Measurements from ENCODE around the gene CCDC14. TPM values are rescaled to one million over a fixed set of nuclear protein-coding genes. Genes with fewer than 3 reads are reported as not detected.

Gene CCDC14
- total and polyA plus RNA-seq, 4 donors = 3.7 to 32.5 (median 14.7) TPM

DNA sequence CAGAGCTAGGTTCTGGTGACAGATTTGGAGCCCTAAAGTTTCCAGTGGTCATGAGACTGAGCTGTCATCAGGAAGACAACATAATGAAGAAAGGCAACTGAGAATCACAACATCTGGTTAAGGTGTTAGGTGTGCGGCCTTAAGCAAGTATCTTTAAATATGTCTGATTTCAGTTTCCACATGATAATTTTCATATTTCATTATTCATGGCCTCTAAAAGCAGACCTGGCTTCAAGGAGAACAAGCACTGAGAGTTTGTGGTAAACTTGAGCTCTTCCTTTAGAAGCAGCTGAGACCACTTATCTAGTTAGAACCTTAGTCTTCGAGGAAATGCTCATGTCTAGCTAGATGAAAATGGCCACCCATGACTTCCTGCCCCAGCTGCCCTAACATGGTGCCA, 51.2 kb downstream of the CCDC14 start (continued):
- TF ChIP-seq RXRA (IDR thresholded peaks at IDR 0.05) = no peak

DNA sequence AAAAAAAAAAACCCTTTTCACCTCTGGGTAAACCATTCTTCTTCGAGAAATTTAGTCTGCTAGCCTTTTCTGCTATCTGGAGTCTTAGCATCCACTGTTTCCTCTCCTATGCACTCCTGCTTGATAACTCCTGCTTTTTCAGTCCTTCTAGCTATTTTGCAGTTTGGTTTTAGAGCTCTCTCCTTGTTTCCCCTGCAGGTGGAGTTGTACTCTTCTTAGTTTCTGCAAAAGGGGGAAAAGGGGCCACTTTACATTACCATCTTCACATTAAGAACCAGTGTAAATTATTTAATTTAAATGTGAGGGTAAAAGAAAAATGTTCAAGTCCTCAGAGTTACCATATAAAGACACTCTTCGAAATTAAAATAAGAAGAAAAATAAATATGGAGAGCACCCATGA, 53.3 kb downstream of the CCDC14 start:
- no peaks in the 10 kb centered on the region for H3K36me3 ChIP-seq (ENCODE audit: control insufficient read depth in 4 of 4, insufficient read depth in 3 of 4, low read depth in 1 of 4, low read length in 3 of 4)
- H3K9ac ChIP-seq (ENCODE audit: low read depth in 1 of 2, low read length in 2 of 2) = no peak overlapping the region
- DNase-seq (ENCODE audit: low spot score) = no peak
- no peaks in the 10 kb centered on the region for H3K4me1 ChIP-seq (ENCODE audit: control insufficient read depth in 4 of 4, insufficient read depth in 4 of 4, low read length in 3 of 4)
- H3K27ac ChIP-seq (ENCODE audit: low read depth in 1 of 2, low read length in 2 of 2) = no peak overlapping the region
- WGBS = 76% methylated on average over 2 of the region's 2 CpGs
- no peaks in the 10 kb centered on the region for H3K9me3 ChIP-seq (ENCODE audit: control insufficient read depth in 4 of 4, low read length in 3 of 4)
- TF ChIP-seq RAD21 (IDR thresholded peaks at IDR 0.05) = peak; percentile 33 to 52
- TF ChIP-seq, protein P1, sequence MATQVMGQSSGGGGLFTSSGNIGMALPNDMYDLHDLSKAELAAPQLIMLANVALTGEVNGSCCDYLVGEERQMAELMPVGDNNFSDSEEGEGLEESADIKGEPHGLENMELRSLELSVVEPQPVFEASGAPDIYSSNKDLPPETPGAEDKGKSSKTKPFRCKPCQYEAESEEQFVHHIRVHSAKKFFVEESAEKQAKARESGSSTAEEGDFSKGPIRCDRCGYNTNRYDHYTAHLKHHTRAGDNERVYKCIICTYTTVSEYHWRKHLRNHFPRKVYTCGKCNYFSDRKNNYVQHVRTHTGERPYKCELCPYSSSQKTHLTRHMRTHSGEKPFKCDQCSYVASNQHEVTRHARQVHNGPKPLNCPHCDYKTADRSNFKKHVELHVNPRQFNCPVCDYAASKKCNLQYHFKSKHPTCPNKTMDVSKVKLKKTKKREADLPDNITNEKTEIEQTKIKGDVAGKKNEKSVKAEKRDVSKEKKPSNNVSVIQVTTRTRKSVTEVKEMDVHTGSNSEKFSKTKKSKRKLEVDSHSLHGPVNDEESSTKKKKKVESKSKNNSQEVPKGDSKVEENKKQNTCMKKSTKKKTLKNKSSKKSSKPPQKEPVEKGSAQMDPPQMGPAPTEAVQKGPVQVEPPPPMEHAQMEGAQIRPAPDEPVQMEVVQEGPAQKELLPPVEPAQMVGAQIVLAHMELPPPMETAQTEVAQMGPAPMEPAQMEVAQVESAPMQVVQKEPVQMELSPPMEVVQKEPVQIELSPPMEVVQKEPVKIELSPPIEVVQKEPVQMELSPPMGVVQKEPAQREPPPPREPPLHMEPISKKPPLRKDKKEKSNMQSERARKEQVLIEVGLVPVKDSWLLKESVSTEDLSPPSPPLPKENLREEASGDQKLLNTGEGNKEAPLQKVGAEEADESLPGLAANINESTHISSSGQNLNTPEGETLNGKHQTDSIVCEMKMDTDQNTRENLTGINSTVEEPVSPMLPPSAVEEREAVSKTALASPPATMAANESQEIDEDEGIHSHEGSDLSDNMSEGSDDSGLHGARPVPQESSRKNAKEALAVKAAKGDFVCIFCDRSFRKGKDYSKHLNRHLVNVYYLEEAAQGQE (IDR thresholded peaks at IDR 0.05) = no peak
- H3K27me3 ChIP-seq (ENCODE audit: control insufficient read depth in 4 of 4, insufficient read depth in 4 of 4, low read length in 3 of 4) = no peaks in the 10 kb centered on the region
- H3K4me3 ChIP-seq (ENCODE audit: low read depth in 1 of 3, low read length in 3 of 3) = no peak overlapping the region

DNA sequence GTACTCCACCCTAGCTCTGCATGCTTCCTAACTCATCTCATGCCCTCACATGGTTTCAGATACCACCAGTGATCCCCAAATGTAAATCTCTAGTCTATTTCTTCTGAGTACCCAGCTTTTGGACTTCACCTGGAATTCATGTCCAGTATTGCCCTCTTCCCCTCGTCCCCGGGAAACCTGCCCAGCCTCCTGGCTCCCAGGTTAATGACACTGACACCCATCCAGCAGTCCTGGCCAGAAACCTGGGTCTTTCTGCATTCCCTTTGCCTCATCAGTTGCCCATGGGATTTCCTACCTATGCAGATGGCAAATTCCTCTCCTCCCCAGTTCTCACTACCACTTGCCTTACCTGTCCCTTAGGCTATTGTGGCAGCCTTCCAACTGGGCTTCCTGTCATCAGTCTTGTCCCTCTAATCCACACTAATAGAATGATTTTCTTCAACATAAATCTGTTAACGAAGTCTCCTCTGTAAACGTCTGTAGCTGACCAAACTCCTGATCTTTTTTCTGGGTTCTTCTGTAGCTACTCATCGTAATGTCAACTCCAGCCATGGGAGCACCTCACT, 61.6 kb downstream of the CCDC14 start:
- peaks cover 0 to 17% (median 11%) of the 10 kb centered on the region in 4 donors for H3K4me1 ChIP-seq (ENCODE audit: control insufficient read depth in 4 of 4, insufficient read depth in 4 of 4, low read length in 3 of 4)
- H3K36me3 ChIP-seq (ENCODE audit: control insufficient read depth in 4 of 4, insufficient read depth in 3 of 4, low read depth in 1 of 4, low read length in 3 of 4) = no peaks in the 10 kb centered on the region
- H3K9ac ChIP-seq (ENCODE audit: low read depth in 1 of 2, low read length in 2 of 2) = no peak overlapping the region
- WGBS = 66% methylated on average over 5 of the region's 5 CpGs
- DNase-seq (ENCODE audit: low spot score) = no peak
- H3K27me3 ChIP-seq (ENCODE audit: control insufficient read depth in 4 of 4, insufficient read depth in 4 of 4, low read length in 3 of 4) = no peaks in the 10 kb centered on the region
- H3K4me3 ChIP-seq (ENCODE audit: low read depth in 1 of 3, low read length in 3 of 3) = no peak overlapping the region
- TF ChIP-seq NR2F2 (IDR thresholded peaks at IDR 0.05) (no peak), RAD21 (IDR thresholded peaks at IDR 0.05) (peak; percentile 45 to 58), FOXA1 (IDR thresholded peaks at IDR 0.05) (no peak), HNF4G (IDR thresholded peaks at IDR 0.05) (no peak), SP1 (IDR thresholded peaks at IDR 0.05) (peak; percentile 46), HNF4A (conservative IDR thresholded peaks at IDR 0.05) (peak; percentile 80 to 81), GABPA (IDR thresholded peaks at IDR 0.05 in 1 of 2, conservative IDR thresholded peaks at IDR 0.05 in 1 of 2) (no peak), EGR1 (IDR thresholded peaks at IDR 0.05; ENCODE audit: low read depth in 2 of 2) (no peak), FOXA2 (IDR thresholded peaks at IDR 0.05) (no peak), JUND (IDR thresholded peaks at IDR 0.05) (peak in 1 of 2 donors; percentile 37), RXRA (IDR thresholded peaks at IDR 0.05) (peak; percentile 90 to 94), TAF1 (conservative IDR thresholded peaks at IDR 0.05) (no peak), YY1 (IDR thresholded peaks at IDR 0.05) (peak; percentile 31)
- TF ChIP-seq, protein P2, sequence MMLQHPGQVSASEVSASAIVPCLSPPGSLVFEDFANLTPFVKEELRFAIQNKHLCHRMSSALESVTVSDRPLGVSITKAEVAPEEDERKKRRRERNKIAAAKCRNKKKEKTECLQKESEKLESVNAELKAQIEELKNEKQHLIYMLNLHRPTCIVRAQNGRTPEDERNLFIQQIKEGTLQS (IDR thresholded peaks at IDR 0.05) = no peak
- TF ChIP-seq, protein P3, sequence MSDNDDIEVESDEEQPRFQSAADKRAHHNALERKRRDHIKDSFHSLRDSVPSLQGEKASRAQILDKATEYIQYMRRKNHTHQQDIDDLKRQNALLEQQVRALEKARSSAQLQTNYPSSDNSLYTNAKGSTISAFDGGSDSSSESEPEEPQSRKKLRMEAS (IDR thresholded peaks at IDR 0.05) = peak; percentile 55
- TF ChIP-seq, protein P4, sequence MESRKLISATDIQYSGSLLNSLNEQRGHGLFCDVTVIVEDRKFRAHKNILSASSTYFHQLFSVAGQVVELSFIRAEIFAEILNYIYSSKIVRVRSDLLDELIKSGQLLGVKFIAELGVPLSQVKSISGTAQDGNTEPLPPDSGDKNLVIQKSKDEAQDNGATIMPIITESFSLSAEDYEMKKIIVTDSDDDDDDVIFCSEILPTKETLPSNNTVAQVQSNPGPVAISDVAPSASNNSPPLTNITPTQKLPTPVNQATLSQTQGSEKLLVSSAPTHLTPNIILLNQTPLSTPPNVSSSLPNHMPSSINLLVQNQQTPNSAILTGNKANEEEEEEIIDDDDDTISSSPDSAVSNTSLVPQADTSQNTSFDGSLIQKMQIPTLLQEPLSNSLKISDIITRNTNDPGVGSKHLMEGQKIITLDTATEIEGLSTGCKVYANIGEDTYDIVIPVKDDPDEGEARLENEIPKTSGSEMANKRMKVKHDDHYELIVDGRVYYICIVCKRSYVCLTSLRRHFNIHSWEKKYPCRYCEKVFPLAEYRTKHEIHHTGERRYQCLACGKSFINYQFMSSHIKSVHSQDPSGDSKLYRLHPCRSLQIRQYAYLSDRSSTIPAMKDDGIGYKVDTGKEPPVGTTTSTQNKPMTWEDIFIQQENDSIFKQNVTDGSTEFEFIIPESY (IDR thresholded peaks at IDR 0.05) = no peak
- TF ChIP-seq, protein P5, sequence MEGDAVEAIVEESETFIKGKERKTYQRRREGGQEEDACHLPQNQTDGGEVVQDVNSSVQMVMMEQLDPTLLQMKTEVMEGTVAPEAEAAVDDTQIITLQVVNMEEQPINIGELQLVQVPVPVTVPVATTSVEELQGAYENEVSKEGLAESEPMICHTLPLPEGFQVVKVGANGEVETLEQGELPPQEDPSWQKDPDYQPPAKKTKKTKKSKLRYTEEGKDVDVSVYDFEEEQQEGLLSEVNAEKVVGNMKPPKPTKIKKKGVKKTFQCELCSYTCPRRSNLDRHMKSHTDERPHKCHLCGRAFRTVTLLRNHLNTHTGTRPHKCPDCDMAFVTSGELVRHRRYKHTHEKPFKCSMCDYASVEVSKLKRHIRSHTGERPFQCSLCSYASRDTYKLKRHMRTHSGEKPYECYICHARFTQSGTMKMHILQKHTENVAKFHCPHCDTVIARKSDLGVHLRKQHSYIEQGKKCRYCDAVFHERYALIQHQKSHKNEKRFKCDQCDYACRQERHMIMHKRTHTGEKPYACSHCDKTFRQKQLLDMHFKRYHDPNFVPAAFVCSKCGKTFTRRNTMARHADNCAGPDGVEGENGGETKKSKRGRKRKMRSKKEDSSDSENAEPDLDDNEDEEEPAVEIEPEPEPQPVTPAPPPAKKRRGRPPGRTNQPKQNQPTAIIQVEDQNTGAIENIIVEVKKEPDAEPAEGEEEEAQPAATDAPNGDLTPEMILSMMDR (IDR thresholded peaks at IDR 0.05; ENCODE audit: low read depth, low read length, missing input control) = no peak
- TF ChIP-seq, protein P1 (IDR thresholded peaks at IDR 0.05) = peak; percentile 29
- H3K27ac ChIP-seq (ENCODE audit: low read depth in 1 of 2, low read length in 2 of 2) = no peak overlapping the region
- no peaks in the 10 kb centered on the region for H3K9me3 ChIP-seq (ENCODE audit: control insufficient read depth in 4 of 4, low read length in 3 of 4)
